ENCODE results near the gene C20orf204. TPM values are rescaled to one million over a fixed set of nuclear protein-coding genes. Genes with fewer than 3 reads are reported as not detected.

C20orf204 gene
- total RNA-seq, 1 experiment from 2014 or later: 0.08 TPM

GRCh38 chr20:64071341-64072332 lies 35.7 kb downstream of the C20orf204 start:
- no peak for DNase-seq (ENCODE audit: low spot score)

GRCh38 chr20:64072498-64073063 lies 36.6 kb downstream of the C20orf204 start:
- DNase-seq (ENCODE audit: low spot score): no peak

DNA sequence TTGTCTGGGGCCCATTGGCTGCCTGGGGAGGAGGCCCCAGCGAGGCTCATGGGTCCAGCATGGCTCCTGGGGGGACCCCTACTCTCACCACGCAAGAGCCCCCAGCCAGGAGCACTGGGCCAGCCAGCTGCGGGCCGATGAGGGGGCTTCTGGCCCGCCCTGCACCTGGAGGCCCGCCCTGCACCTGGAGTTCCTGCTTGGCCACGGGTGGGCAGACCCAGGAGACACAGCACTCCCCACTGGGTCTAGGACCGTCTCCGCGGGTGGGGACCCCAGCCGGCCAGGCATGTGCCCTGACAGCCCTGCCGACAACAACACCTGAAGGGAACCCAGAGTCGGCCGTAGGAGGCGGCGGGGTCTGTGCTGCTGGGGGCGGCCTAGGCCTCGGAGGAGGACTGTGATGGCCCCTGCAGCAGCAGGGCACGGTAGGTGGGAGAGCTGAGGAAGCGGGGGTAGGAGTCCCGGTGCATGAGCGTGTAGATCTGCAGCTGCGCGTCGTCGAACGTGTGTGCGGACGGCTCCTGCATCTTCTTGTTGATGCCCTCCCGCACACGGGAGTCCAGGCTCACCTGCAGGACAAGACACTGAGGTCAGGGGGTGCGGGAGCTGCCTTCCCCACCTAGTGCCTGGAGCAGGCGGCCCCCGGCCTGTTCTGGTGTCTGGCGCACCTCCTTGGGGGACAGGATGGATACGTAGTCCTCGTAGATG lies 37.6 kb downstream of the C20orf204 start:
- no peak for DNase-seq (ENCODE audit: low spot score)

GRCh38 chr20:64074184-64074789 lies 38.3 kb downstream of the C20orf204 start:
- no peak for DNase-seq (ENCODE audit: low spot score)

DNA sequence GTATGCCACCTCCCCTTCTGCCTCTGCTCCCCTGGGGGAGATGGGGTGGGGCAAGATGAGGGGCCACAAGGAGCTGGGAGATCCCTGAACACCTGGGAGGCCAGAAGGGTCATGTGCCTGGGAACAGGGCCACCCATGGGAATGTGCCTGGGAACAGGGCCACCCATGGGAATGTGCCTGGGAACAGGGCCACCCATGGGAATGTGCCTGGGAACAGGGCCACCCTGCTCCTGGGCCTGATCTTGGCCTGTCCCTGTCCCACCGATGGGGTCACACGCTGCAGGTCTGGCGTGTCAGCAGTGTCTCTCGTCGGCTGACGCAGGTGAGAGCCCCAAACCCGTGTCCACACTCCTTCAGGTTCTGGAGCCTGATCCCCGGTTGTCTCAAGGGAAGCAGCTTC lies 39.0 kb downstream of the C20orf204 start:
- no peak for DNase-seq (ENCODE audit: low spot score)

- DNase-seq (ENCODE audit: low spot score): no peak
Measured at GRCh38 chr20:64075556-64075955, 39.6 kb downstream of the C20orf204 start.

GRCh38 chr20:64076061-64076997 lies 40.3 kb downstream of the C20orf204 start:
- no peak for DNase-seq (ENCODE audit: low spot score)

DNA sequence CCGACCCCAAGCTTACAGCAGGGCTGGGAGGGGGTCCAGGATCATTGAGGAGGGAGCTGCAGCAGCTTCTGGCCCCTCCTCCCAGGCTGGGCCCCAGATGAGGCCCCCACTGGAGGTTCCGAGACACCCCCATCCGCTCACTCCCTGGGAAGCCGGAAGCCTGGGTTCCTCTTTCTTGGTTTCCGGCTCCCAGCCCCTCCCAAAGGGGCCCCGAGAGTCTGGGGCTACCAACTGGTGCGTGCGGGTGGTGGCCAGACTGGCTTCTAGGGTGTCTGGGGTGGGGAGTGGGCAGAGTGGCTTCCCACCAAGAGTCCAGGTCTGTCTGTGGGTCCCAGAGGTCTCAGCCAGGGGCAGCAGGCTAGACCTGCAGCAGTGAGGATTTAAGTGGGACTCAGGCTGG lies 41.1 kb downstream of the C20orf204 start:
- no peak for DNase-seq (ENCODE audit: low spot score)

DNA sequence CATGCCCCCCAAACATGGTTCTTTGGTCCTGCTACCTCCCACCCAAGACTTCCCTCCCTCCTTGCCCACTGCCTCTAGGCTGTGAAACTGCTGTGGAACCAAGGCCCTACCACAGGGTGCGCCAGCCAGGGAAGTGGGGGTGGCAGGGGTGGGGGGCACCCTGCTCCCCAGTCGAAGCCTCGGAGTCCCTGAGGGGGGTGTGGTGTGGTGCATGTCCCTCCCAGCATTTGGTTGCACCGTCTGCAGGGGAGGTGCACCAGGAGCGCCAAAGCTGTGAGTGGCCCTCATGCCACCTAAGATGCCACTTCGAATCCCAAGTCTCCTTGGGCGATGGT lies 41.5 kb downstream of the C20orf204 start:
- no peak for DNase-seq (ENCODE audit: low spot score)

- DNase-seq (ENCODE audit: low spot score): no peak
Measured at GRCh38 chr20:64077876-64078551, 42.0 kb downstream of the C20orf204 start.

DNA sequence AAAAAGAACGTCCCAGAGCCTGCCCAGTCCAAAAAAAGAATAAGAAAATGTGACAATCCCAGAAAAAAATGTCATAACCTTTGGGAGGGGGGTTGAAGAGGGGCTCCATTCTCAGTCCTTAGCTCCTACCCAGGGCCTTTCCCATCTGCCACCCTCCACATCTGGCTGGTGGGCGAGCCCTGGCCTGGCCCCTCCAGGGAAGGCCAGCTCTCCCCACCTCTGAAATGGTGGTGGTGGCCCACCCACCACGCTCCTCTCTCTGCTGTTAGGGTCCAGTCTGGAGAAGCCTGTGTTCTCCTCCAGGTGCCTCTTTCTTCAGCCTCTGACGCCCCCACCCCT lies 42.9 kb downstream of the C20orf204 start:
- DNase-seq (ENCODE audit: low spot score): no peak

DNA sequence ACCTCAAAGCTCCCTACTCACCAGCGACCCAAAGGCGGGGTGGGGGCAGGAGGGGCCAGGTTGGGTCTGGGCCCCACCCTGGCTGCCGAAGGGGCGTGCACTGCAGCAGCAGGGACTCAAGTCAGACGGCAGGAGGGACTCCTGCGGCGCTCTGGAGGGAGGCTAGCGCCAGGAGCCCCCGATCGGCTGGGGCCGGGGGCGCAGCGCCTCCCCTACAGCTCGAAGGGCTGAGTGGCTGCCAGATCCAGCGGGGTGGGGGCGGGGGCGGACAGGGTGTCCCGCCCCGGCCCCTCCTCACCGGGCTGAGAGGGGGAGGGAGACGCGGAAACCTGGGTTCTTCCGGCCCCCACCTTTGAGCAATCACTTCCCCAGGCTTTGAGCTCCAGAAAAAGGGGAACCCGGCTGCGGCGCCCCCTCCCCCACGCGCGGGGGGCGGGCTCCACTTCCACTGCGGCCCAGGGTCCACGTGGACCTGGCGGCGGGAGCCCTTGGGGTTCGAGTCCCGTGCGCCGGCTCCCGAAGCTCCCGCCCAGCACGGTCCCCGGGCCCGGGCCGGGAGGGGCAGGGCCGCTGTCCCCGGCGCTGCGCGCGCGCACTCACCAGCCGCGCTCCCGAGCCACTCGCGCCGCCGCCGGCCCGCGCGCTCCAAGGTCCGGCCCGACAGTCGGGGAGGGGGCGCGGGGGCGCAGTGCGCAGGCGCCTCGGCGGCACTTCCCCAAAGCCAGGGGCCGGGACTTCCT lies 43.5 kb downstream of the C20orf204 start, which contains the start of gene RGS19:
RGS19 (minus strand) TSS at position 246 of the 740 bp plus-strand sequence. CDS start 2,632 bp downstream, outside the sequence.
- DNase-seq (ENCODE audit: low spot score): peak; percentile 52

DNA sequence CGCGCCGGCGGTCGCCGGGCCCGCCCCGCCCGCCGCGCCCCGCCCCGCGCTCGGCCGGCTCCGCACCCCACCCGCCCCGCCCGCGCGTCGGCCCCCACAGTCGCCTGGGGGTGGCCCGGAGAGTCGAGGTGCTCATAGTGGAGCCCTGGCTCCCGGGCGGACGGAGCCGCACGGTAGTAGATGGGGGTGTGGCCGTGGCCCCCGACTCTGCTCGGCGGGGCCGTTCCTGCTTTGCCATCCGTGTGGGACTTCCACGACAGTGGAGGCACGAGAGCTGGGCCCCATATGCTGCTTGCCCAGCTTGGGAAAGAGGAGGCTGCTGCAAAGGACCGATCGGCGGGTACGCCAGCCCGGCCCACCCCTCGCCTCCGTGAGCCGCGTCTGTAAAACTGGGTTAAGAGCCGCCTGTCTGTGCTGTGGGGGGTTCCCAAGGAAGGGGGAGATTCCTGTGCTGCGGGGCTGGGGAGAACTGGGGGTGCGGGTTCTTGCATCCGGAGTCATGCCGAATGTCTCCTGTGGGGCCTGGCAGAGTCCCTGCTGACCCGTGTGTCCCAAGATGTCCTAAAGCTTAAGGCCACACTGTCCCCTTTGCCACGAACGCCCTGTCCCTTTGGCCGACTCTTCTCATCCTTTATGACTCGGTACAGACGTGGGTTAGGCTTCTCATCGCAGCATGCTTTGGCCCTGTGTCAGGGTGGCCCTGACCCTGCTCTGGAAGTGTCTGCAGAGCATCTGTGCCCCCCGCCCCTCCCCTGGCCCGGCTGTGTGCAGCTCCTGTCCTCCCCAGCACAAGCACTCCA lies 44.2 kb downstream of the C20orf204 start, which contains the start of gene OPRL1:
OPRL1 (plus strand) TSS at position 70 of the 800 bp plus-strand sequence. CDS start 12,639 bp downstream, outside the sequence.
- no peak for DNase-seq (ENCODE audit: low spot score)

- DNase-seq (ENCODE audit: low spot score): no peak
Measured at GRCh38 chr20:64080813-64081623, 45.0 kb downstream of the C20orf204 start.

GRCh38 chr20:64081624-64081964 lies 45.6 kb downstream of the C20orf204 start:
- no peak for DNase-seq (ENCODE audit: low spot score)

DNA sequence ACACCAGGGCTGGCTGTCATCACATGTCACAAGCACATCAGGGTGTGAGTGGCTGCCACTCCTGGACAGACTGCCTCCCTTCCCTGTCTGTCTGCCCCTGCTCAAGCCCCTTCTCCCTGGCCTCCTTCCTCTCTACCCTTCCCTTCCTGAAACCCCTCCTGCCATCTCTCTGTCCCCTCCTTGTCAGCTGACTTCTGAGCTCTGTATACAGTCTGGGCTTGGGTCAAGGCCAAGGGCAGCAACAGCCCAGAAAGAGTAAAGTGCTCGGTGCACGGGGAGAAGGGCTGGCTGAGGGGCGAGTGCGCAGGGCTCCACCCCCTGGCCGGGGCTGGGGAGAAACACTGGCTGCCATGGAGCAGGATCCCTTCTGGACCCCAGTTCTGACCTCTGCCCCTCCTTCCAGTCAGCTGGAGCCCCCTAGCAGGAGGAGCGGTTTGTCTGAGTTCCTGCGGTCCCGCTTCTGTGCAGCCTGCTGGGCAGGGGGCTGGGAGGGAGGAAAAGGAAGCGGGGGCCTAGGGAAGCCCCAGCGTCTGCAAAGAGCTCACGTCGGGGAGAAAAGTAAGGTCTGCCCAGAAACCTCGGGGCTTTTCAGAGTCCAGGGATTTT lies 46.2 kb downstream of the C20orf204 start:
- no peak for DNase-seq (ENCODE audit: low spot score)

- DNase-seq (ENCODE audit: low spot score): no peak
Measured at GRCh38 chr20:64082820-64083377, 46.9 kb downstream of the C20orf204 start.

Measured in H4 (cell line).